CD4-positive, alpha-beta T cell (primary cell): Measurements from ENCODE around the gene MAPKAPK3. TPM values are rescaled to one million over a fixed set of nuclear protein-coding genes. Genes with fewer than 3 reads are reported as not detected.
A peak's percentile ranks its signal among the peaks of the same experiment; 100 is the strongest.

Source experiments
- ATAC-seq: fragments of 200-7000 bp; cut with Tn5 transposase; one replicate; pipeline ENCODE4 v1.10.0; 2022; ENCODE audit warnings: mild to moderate bottlenecking; ENCODE audit not compliant: poor library complexity
- CTCF ChIA-PET: fragments of 350-600 bp; sonication (Branson Sonifier 250); formaldehyde crosslinking; loops from one replicate; lab custom pipeline; 2021; ENCODE audit warnings: antibody characterized with exemption, inconsistent platforms; lab: Charles Lee
- POLR2A ChIA-PET: fragments of 350-600 bp; sonication (Branson Sonifier 250); formaldehyde crosslinking; loops from one replicate; lab custom pipeline; 2021; ENCODE audit warnings: antibody characterized with exemption, inconsistent platforms; lab: Charles Lee
- DNase-seq, 14 experiments: peaks; one replicate each; pipeline ENCODE4 v3.0.0-alpha.2; 2013 to 2020; ENCODE audit warnings: mixed read lengths in 2 of 14
- H3K27ac ChIP-seq, 2 donors: one replicate each; pipeline versions ENCODE4 v1.5.1 to v1.7.0; 2013; ENCODE audit warnings: low read length in 2 of 2, low read depth in 1 of 2, mild to moderate bottlenecking in 1 of 2
- H3K27me3 ChIP-seq, 2 experiments: 1 replicate in 1 of 2; 2 replicates in 1 of 2; pipeline versions ENCODE4 v1.6.1 to v1.7.0; 2013; ENCODE audit warnings: low read length in 2 of 2, control low read depth in 1 of 2, mild to moderate bottlenecking in 1 of 2, moderate library complexity in 1 of 2; ENCODE audit not compliant: insufficient read depth in 2 of 2, control insufficient read depth in 1 of 2
- H3K36me3 ChIP-seq: one replicate; pipeline ENCODE4 v1.6.1; 2013; ENCODE audit warnings: low read length, control low read depth; ENCODE audit not compliant: insufficient read depth
- H3K4me1 ChIP-seq: one replicate; pipeline ENCODE4 v1.6.1; 2013; ENCODE audit warnings: low read length, control low read depth; ENCODE audit not compliant: insufficient read depth
- H3K4me3 ChIP-seq: one replicate; pipeline ENCODE4 v1.5.1; 2013; ENCODE audit warnings: mild to moderate bottlenecking, low read length, moderate library complexity
- H3K9me3 ChIP-seq, 2 experiments: 1 replicate in 1 of 2; 2 replicates in 1 of 2; pipeline versions ENCODE4 v1.6.1 to v1.7.0; 2013; ENCODE audit warnings: low read length in 2 of 2, mild to moderate bottlenecking in 2 of 2, control low read depth in 1 of 2, moderate library complexity in 1 of 2; ENCODE audit not compliant: control insufficient read depth in 1 of 2, insufficient read depth in 1 of 2
- H3K27ac Mint-ChIP-seq: one replicate; pipeline ENCODE4 v1.8.0; 2020; ENCODE audit warnings: mixed read lengths
- H3K27me3 Mint-ChIP-seq: one replicate; pipeline ENCODE4 v1.8.0; 2021; ENCODE audit warnings: mixed read lengths
- H3K36me3 Mint-ChIP-seq: one replicate; pipeline ENCODE4 v1.8.0; 2021; ENCODE audit warnings: low read depth, mixed read lengths
- H3K4me1 Mint-ChIP-seq: one replicate; pipeline ENCODE4 v1.8.0; 2021; ENCODE audit warnings: low read depth, mixed read lengths
- H3K4me3 Mint-ChIP-seq: one replicate; pipeline ENCODE4 v1.8.0; 2020; ENCODE audit warnings: mild to moderate bottlenecking, mixed read lengths
- H3K9me3 Mint-ChIP-seq: one replicate; pipeline ENCODE4 v1.8.0; 2020; ENCODE audit warnings: mixed read lengths
- CTCF ChIP-seq: fragments of 200-600 bp; IDR thresholded peaks from one replicate; pipeline ENCODE4 v1.8.0; 2022; ENCODE audit warnings: antibody characterized with exemption, mild to moderate bottlenecking
- intact Hi-C, 2 experiments: fragments of 100-400 bp; cut with DNase I in 1 of 2; cut with micrococcal nuclease in 1 of 2; formaldehyde crosslinking; loops; one replicate each; pipeline versions ENCODE4 v1.15.1 to v1.9.0; 2023 to 2025; cut with DNase I, micrococcal nuclease
- total RNA-seq, 174 experiments: library from RNA in 2 of 174; stranded (reverse) in 2 of 174; gene quantifications; one replicate each; pipeline ENCODE4 v1.2.3 and lab custom pipeline; 2021 to 2026

MAPKAPK3 gene
- total RNA-seq, 2 experiments from 2014 or later: 16.4 to 16.6 TPM

- Histone ChIP-seq H3K27me3 (no peaks in the 10 kb centered on the region), H3K4me3 (no peak overlapping the region), H3K9me3 (no peaks in the 10 kb centered on the region), H3K27ac (peak overlapping the region; percentile 31 to 68), H3K36me3 (peaks cover 8% of the 10 kb centered on the region), H3K4me1 (peaks cover 97% of the 10 kb centered on the region)
- POLR2A ChIA-PET: interaction anchor here (6.8 to 13.2 kb wide), 2 partner anchors 18 to 38 kb away, joined by 69 to 446 read pairs; partner anchors contain the start of genes CISH and MAPKAPK3
- Mint-ChIP-seq H3K9me3 (no peaks in the 10 kb centered on the region), H3K27me3 (no peaks in the 10 kb centered on the region), H3K4me3 (peak overlapping the region; percentile 87), H3K4me1 (peaks cover 74% of the 10 kb centered on the region), H3K36me3 (peaks cover 28% of the 10 kb centered on the region), H3K27ac (peak overlapping the region; percentile 77)
- CTCF ChIA-PET: interaction anchor here (0.7 to 6.8 kb wide), 14 partner anchors 12 to 871 kb away, joined by 3 to 234 read pairs (median 4); partner anchors contain the start of genes CISH, DOCK3 and MAPKAPK3
- TF ChIP-seq CTCF: peak; percentile 84
- peak; percentile 64 to 90 (median 77) for DNase-seq
- intact Hi-C loops: loop anchor here (1.0 to 5.0 kb wide), 5 partner anchors 17 to 800 kb away; no protein-coding TSS in a partner anchor
- ATAC-seq: peak; percentile 35
Observed at GRCh38 chr3:50572158-50572557, 44.8 kb upstream of the MAPKAPK3 start.

- Mint-ChIP-seq H3K4me3 (peak overlapping the region; percentile 87), H3K27me3 (no peaks in the 10 kb centered on the region), H3K9me3 (no peaks in the 10 kb centered on the region), H3K36me3 (peaks cover 34% of the 10 kb centered on the region), H3K4me1 (peaks cover 70% of the 10 kb centered on the region), H3K27ac (peak overlapping the region; percentile 77)
- Histone ChIP-seq H3K36me3 (peaks cover 16% of the 10 kb centered on the region), H3K4me3 (no peak overlapping the region), H3K27ac (peak overlapping the region; percentile 31 to 68), H3K4me1 (peaks cover 97% of the 10 kb centered on the region), H3K27me3 (no peaks in the 10 kb centered on the region), H3K9me3 (no peaks in the 10 kb centered on the region)
- CTCF ChIA-PET: interaction anchor here (0.7 to 6.8 kb wide), 13 partner anchors 11 to 102 kb away, joined by 3 to 234 read pairs (median 4); partner anchors contain the start of genes CISH, DOCK3 and MAPKAPK3
- POLR2A ChIA-PET: interaction anchor here (6.8 to 13.2 kb wide), 2 partner anchors 18 to 37 kb away, joined by 69 to 446 read pairs; partner anchors contain the start of genes CISH and MAPKAPK3
- DNase-seq: peak in 4 of 14 experiments; percentile 16 to 47 (median 38)
- no peak for ATAC-seq
- no peak for TF ChIP-seq CTCF
- intact Hi-C loops: loop anchor here (1.0 to 5.0 kb wide), 5 partner anchors 16 to 799 kb away; no protein-coding TSS in a partner anchor
Observed at GRCh38 chr3:50572801-50573371, 44.1 kb upstream of the MAPKAPK3 start.

- H3K4me1 Mint-ChIP-seq: peaks cover 62% of the 10 kb centered on the region
- no peaks in the 10 kb centered on the region for H3K27me3 Mint-ChIP-seq
- DNase-seq: peak in 7 of 14 experiments; percentile 25 to 89 (median 54)
- peaks cover 97% of the 10 kb centered on the region for H3K4me1 ChIP-seq
- intact Hi-C loops: loop anchor here (2.0 to 5.0 kb wide), 3 partner anchors 15 to 798 kb away; no protein-coding TSS in a partner anchor
- no peak for ATAC-seq
- peaks cover 40% of the 10 kb centered on the region for H3K36me3 Mint-ChIP-seq
- TF ChIP-seq CTCF: no peak
- no peaks in the 10 kb centered on the region for H3K9me3 ChIP-seq
- peak overlapping the region; percentile 62 for H3K4me3 Mint-ChIP-seq
- no peaks in the 10 kb centered on the region for H3K9me3 Mint-ChIP-seq
- ChIA-PET POLR2A (interaction anchor here (1.4 to 13.2 kb wide), 3 partner anchors 17 to 811 kb away, joined by 4 to 446 read pairs (median 69); partner anchors contain the start of genes CISH, MANF and MAPKAPK3), CTCF (interaction anchor here (1.1 to 6.8 kb wide), 6 partner anchors 10 to 101 kb away, joined by 3 to 234 read pairs (median 8); partner anchors contain the start of genes CISH, DOCK3 and MAPKAPK3)
- H3K27ac Mint-ChIP-seq: peak overlapping the region; percentile 77
- no peaks in the 10 kb centered on the region for H3K27me3 ChIP-seq
- H3K36me3 ChIP-seq: peaks cover 24% of the 10 kb centered on the region
- H3K27ac ChIP-seq: peak overlapping the region; percentile 31 to 68
- H3K4me3 ChIP-seq: no peak overlapping the region
Observed at GRCh38 chr3:50573566-50574443, 43.1 kb upstream of the MAPKAPK3 start.
